ENCODE results near the gene PTX4. TPM values are rescaled to one million over a fixed set of nuclear protein-coding genes. Genes with fewer than 3 reads are reported as not detected.

Gene PTX4
- total and polyA plus RNA-seq, 2 donors (not counting 3 experiments of a cell fraction or from before 2014, with no cell fraction given) = 0.31 TPM; not detected in 1

GRCh38 chr16:1464894-1465566, 23.7 kb downstream of the PTX4 start:
- no peak overlapping the region for H2AFZ ChIP-seq (ENCODE audit: low read depth, low read length)
- no peak overlapping the region for H3K9ac ChIP-seq (replicated peaks; ENCODE audit: extremely low read depth, insufficient read depth, low read length)
- H3K4me2 ChIP-seq (ENCODE audit: insufficient read depth, low read length) = no peak overlapping the region
- DNase-seq (ENCODE audit: low read depth, low spot score) (no peak), FAIRE-seq (no peak)
- dilution Hi-C loops (cut with MboI; ENCODE audit: extremely low pct_ligation_motif_present, low sequenced_read_pairs) (no loop called here), intact Hi-C loops (cut with micrococcal nuclease) (no loop called here)
- ChIA-PET POLR2A (no interaction called here), CTCF (no interaction called here)
- H3K27ac ChIP-seq (ENCODE audit: insufficient read depth, low read depth, low read length) = no peak overlapping the region
- no TSS peak for BruUV-seq (replicated peaks)
- peaks cover 0 to 16% of the 10 kb centered on the region in 2 experiments for H3K36me3 ChIP-seq (ENCODE audit: control insufficient read depth in 2 of 2, extremely low read depth in 1 of 2, insufficient read depth in 2 of 2, low read length in 2 of 2)
- H3K9me3 ChIP-seq (replicated peaks; ENCODE audit: control insufficient read depth, insufficient read depth, low read length) = no peaks in the 10 kb centered on the region
- no peaks in the 10 kb centered on the region for H3K9me1 ChIP-seq (replicated peaks; ENCODE audit: control insufficient read depth, extremely low read depth, insufficient read depth, low read length)
- H3K79me2 ChIP-seq (ENCODE audit: control insufficient read depth, insufficient read depth, low read length) = peaks cover 9% of the 10 kb centered on the region
- TF ChIP-seq JUN (IDR thresholded peaks at IDR 0.05; ENCODE audit: borderline replicate concordance, insufficient read depth, insufficient read length, low read depth) (no peak), GATA2 (IDR thresholded peaks at IDR 0.05; ENCODE audit: insufficient read depth, insufficient read length, low read depth, low read length) (no peak), FOS (IDR thresholded peaks at IDR 0.05; ENCODE audit: borderline replicate concordance, insufficient read depth, low read length) (no peak), MYC (IDR thresholded peaks at IDR 0.05; ENCODE audit: low read depth, low read length) (no peak), POLR2A (IDR thresholded peaks at IDR 0.05; ENCODE audit: low read depth, low read length) (no peak), CTCF (IDR thresholded peaks at IDR 0.05; ENCODE audit: extremely low read depth in 1 of 2, insufficient read depth in 1 of 2, low read depth in 1 of 2, low read length in 2 of 2) (no peak), POLR2AphosphoS5 (IDR thresholded peaks at IDR 0.05; ENCODE audit: insufficient read depth, low read depth, low read length) (no peak), EZH2 (IDR thresholded peaks at IDR 0.05; ENCODE audit: borderline replicate concordance, low read depth, low read length, severe bottlenecking) (no peak)
- TF ChIP-seq, protein P1, sequence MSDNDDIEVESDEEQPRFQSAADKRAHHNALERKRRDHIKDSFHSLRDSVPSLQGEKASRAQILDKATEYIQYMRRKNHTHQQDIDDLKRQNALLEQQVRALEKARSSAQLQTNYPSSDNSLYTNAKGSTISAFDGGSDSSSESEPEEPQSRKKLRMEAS (IDR thresholded peaks at IDR 0.05; ENCODE audit: insufficient read depth, insufficient read length) = no peak
- H3K27me3 ChIP-seq (ENCODE audit: control insufficient read depth in 2 of 2, insufficient read depth in 2 of 2, low read length in 2 of 2) = no peaks in the 10 kb centered on the region
- H3K4me3 ChIP-seq (replicated peaks in 1 of 3; ENCODE audit: insufficient read depth in 1 of 3, low read depth in 1 of 3, low read length in 3 of 3) = no peak overlapping the region
- H4K20me1 ChIP-seq (replicated peaks; ENCODE audit: control insufficient read depth, extremely low read depth, insufficient read depth, low read length) = no peaks in the 10 kb centered on the region
- no peaks in the 10 kb centered on the region for H3K4me1 ChIP-seq (ENCODE audit: control insufficient read depth, extremely low read depth, insufficient read depth, low read length)

All from endothelial cell of umbilical vein (primary cell).